H9 (cell line): ENCODE measurements around the gene IGF2R. TPM values are rescaled to one million over a fixed set of nuclear protein-coding genes. Genes with fewer than 3 reads are reported as not detected.

Source experiments
- DNase-seq: peaks from one replicate; pipeline ENCODE4 v3.0.0-alpha.2; 2017
- H2AFZ ChIP-seq: one replicate; pipeline ENCODE4 v1.6.1; 2013; ENCODE audit warnings: mild to moderate bottlenecking, low read length, control low read depth, moderate library complexity
- H2AK5ac ChIP-seq: 2 replicates; pipeline ENCODE4 v1.6.1; 2013; ENCODE audit warnings: low read length, control low read depth, mixed read lengths; ENCODE audit not compliant: insufficient read length
- H2BK120ac ChIP-seq: one replicate; pipeline ENCODE4 v1.6.1; 2013; ENCODE audit warnings: low read depth, mild to moderate bottlenecking, low read length, control low read depth, inconsistent platforms; ENCODE audit not compliant: poor library complexity, severe bottlenecking
- H2BK12ac ChIP-seq: 2 replicates; pipeline ENCODE4 v1.6.1; 2013; ENCODE audit warnings: low read length, control low read depth, mixed read lengths, low read depth; ENCODE audit not compliant: insufficient read length
- H2BK15ac ChIP-seq: 2 replicates; pipeline ENCODE4 v1.6.1; 2013; ENCODE audit warnings: low read depth, low read length, control low read depth
- H2BK20ac ChIP-seq: one replicate; pipeline ENCODE4 v1.6.1; 2013; ENCODE audit warnings: low read depth, mild to moderate bottlenecking, low read length, control low read depth, inconsistent platforms; ENCODE audit not compliant: poor library complexity, severe bottlenecking
- H2BK5ac ChIP-seq: 2 replicates; pipeline ENCODE4 v1.6.1; 2013; ENCODE audit warnings: low read length, control low read depth, mixed read lengths; ENCODE audit not compliant: insufficient read length
- H3K14ac ChIP-seq: 2 replicates; pipeline ENCODE4 v1.6.1; 2013; ENCODE audit warnings: low read length, control low read depth; ENCODE audit not compliant: insufficient read depth
- H3K18ac ChIP-seq: 2 replicates; pipeline ENCODE4 v1.6.1; 2013; ENCODE audit warnings: low read depth, mild to moderate bottlenecking, mixed read lengths, low read length, control low read depth; ENCODE audit not compliant: insufficient read length
- H3K23ac ChIP-seq: 2 replicates; pipeline ENCODE4 v1.6.1; 2013; ENCODE audit warnings: low read length, control low read depth, mixed read lengths, low read depth; ENCODE audit not compliant: insufficient read length
- H3K23me2 ChIP-seq: 2 replicates; pipeline ENCODE4 v1.6.1; 2013; ENCODE audit warnings: low read depth, mild to moderate bottlenecking, mixed read lengths, low read length, control low read depth; ENCODE audit not compliant: insufficient read length, poor library complexity, severe bottlenecking
- H3K27ac ChIP-seq: 2 replicates; pipeline ENCODE4 v1.5.1; 2013; ENCODE audit warnings: low read length, control low read depth, mixed read lengths, low read depth; ENCODE audit not compliant: insufficient read length
- H3K27me3 ChIP-seq: 2 replicates; pipeline ENCODE4 v1.6.1; 2013; ENCODE audit warnings: low read length, control low read depth, inconsistent platforms; ENCODE audit not compliant: insufficient read depth
- H3K4ac ChIP-seq: 2 replicates; pipeline ENCODE4 v1.6.1; 2013; ENCODE audit warnings: low read depth, mild to moderate bottlenecking, control low read depth, inconsistent platforms, low read length, moderate library complexity
- H3K4me1 ChIP-seq: 2 replicates; pipeline ENCODE4 v1.6.1; 2013; ENCODE audit warnings: low read length, control low read depth, inconsistent platforms; ENCODE audit not compliant: insufficient read depth
- H3K4me2 ChIP-seq: 2 replicates; pipeline ENCODE4 v1.6.1; 2013; ENCODE audit warnings: low read length, control low read depth, mixed read lengths; ENCODE audit not compliant: insufficient read length, insufficient read depth
- H3K56ac ChIP-seq: 2 replicates; pipeline ENCODE4 v1.6.1; 2013; ENCODE audit warnings: low read depth, mild to moderate bottlenecking, mixed read lengths, low read length, control low read depth; ENCODE audit not compliant: insufficient read length
- H3K79me1 ChIP-seq: 2 replicates; pipeline ENCODE4 v1.6.1; 2013; ENCODE audit warnings: low read depth, mild to moderate bottlenecking, moderate library complexity, low read length, control low read depth, inconsistent platforms; ENCODE audit not compliant: insufficient read depth, poor library complexity, severe bottlenecking
- H3K79me2 ChIP-seq: 2 replicates; pipeline ENCODE4 v1.6.1; 2013; ENCODE audit warnings: low read length, control low read depth, inconsistent platforms; ENCODE audit not compliant: insufficient read depth
- H3K9ac ChIP-seq: 2 replicates; pipeline ENCODE4 v1.6.1; 2013; ENCODE audit warnings: low read length, control low read depth, mixed read lengths; ENCODE audit not compliant: insufficient read length; ENCODE audit errors: extremely low read depth
- H3K9me3 ChIP-seq: one replicate; pipeline ENCODE4 v1.6.1; 2013; ENCODE audit warnings: low read depth, low read length, inconsistent platforms; ENCODE audit not compliant: control insufficient read depth
- H3T11ph ChIP-seq: one replicate; pipeline ENCODE4 v1.6.1; 2013; ENCODE audit warnings: mild to moderate bottlenecking, low read length, control low read depth, inconsistent platforms
- H4K20me1 ChIP-seq: one replicate; pipeline ENCODE4 v1.6.1; 2013; ENCODE audit not compliant: control insufficient read depth, insufficient read length, insufficient read depth
- H4K5ac ChIP-seq: 2 replicates; pipeline ENCODE4 v1.6.1; 2013; ENCODE audit warnings: low read depth, mild to moderate bottlenecking, mixed read lengths, low read length, control low read depth; ENCODE audit not compliant: insufficient read length
- H4K8ac ChIP-seq: replicated peaks from 2 replicates; pipeline ENCODE4 v1.6.1; 2013; ENCODE audit warnings: low read length, control low read depth, mixed read lengths, low read depth; ENCODE audit not compliant: insufficient read length
- H4K91ac ChIP-seq: 2 replicates; pipeline ENCODE4 v1.6.1; 2013; ENCODE audit warnings: low read depth, mild to moderate bottlenecking, moderate library complexity, mixed read lengths, low read length, control low read depth; ENCODE audit not compliant: insufficient read length
- H3K27ac Mint-ChIP-seq, 3 experiments: 2 replicates in 2 of 3; 3 replicates in 1 of 3; pipeline ENCODE4 v1.8.0; 2020 to 2021; ENCODE audit warnings: mixed read lengths in 3 of 3, mild to moderate bottlenecking in 1 of 3, moderate library complexity in 1 of 3
- H3K27me3 Mint-ChIP-seq: 2 replicates; pipeline ENCODE4 v1.8.0; 2021; ENCODE audit warnings: low read depth, mild to moderate bottlenecking, moderate library complexity, mixed read lengths
- H3K36me3 Mint-ChIP-seq, 3 experiments: 2 replicates in 2 of 3; 3 replicates in 1 of 3; pipeline ENCODE4 v1.8.0; 2020 to 2021; ENCODE audit warnings: low read depth in 3 of 3, mixed read lengths in 3 of 3; ENCODE audit not compliant: insufficient read depth in 1 of 3
- H3K4me1 Mint-ChIP-seq, 2 experiments: 2 replicates each; pipeline ENCODE4 v1.8.0; 2020; ENCODE audit warnings: mixed read lengths in 2 of 2
- H3K4me3 Mint-ChIP-seq, 2 experiments: 2 replicates in 1 of 2; 3 replicates in 1 of 2; pipeline ENCODE4 v1.8.0; 2020 to 2021; ENCODE audit warnings: mild to moderate bottlenecking in 2 of 2, mixed read lengths in 2 of 2, moderate library complexity in 1 of 2
- H3K9me3 Mint-ChIP-seq, 2 experiments: 2 replicates in 1 of 2; 3 replicates in 1 of 2; pipeline ENCODE4 v1.8.0; 2020; ENCODE audit warnings: mild to moderate bottlenecking in 2 of 2, mixed read lengths in 2 of 2, moderate library complexity in 1 of 2
- WGBS: extraction: QIAGEN DNeasy Blood & Tissue Kit; methylation state at CpG from one replicate; pipeline ENCODE4 v1.1.7; 2013; ENCODE audit warnings: missing lambda C conversion rate, low lambda C conversion rate, mixed read lengths; ENCODE audit not compliant: insufficient read length; ENCODE audit errors: extremely low coverage; 5-methylcytosine and 5-hydroxymethylcytosine counted together
- total RNA-seq: library from RNA; stranded (reverse); gene quantifications from 2 replicates; pipeline ENCODE4 v1.2.1, GENCODE V29; 2021
- TF ChIP-seq, protein P1 (sequence below): fragments of 200-600 bp; sonication (generic); conservative IDR thresholded peaks from 3 replicates; pipeline ENCODE4 v1.8.0; 2021; ENCODE audit warnings: antibody characterized with exemption, mild to moderate bottlenecking

IGF2R gene
- total RNA-seq, 1 experiment from 2014 or later, result 66.7 TPM

DNA sequence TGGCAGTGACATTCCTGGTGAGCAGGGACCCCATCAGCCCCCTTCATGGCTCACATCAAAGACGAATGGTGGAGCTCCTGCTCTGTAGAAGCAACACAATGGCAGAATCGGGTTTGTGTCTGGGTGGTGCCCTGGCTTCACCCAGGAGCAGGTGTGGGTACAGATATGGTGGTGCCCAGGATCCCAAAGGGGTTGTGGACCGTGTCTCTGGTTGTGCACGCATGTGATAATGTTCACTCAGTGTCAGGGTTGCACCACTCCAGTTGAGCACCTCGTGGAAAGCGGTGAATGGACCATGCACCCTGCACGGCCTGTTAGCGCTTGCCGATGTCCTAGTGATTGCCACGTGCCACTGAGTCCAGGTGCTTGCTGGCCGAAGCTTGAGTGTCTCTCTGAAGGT, 63.0 kb downstream of the IGF2R start:
- Histone ChIP-seq H4K8ac (no peak overlapping the region), H3K9ac (no peak overlapping the region), H3K4me1 (no peaks in the 10 kb centered on the region), H2BK5ac (no peak overlapping the region), H2BK15ac (no peak overlapping the region), H3K14ac (no peak overlapping the region), H4K91ac (no peak overlapping the region), H2AFZ (no peak overlapping the region), H4K20me1 (no peaks in the 10 kb centered on the region), H2BK20ac (no peak overlapping the region), H2BK12ac (no peak overlapping the region), H3K4ac (no peak overlapping the region), H3K56ac (no peak overlapping the region), H3K79me2 (no peaks in the 10 kb centered on the region), H3T11ph (no peak overlapping the region), H3K27ac (no peak overlapping the region), H3K9me3 (no peaks in the 10 kb centered on the region), H2BK120ac (no peak overlapping the region), H3K23me2 (no peaks in the 10 kb centered on the region), H4K5ac (no peak overlapping the region), H3K18ac (no peak overlapping the region), H3K23ac (no peak overlapping the region), H3K27me3 (no peaks in the 10 kb centered on the region), H3K79me1 (no peaks in the 10 kb centered on the region), H3K4me2 (no peak overlapping the region), H2AK5ac (no peak overlapping the region)
- no peak overlapping the region for H3K4me3 Mint-ChIP-seq
- no peaks in the 10 kb centered on the region for H3K9me3 Mint-ChIP-seq
- TF ChIP-seq, protein P1, sequence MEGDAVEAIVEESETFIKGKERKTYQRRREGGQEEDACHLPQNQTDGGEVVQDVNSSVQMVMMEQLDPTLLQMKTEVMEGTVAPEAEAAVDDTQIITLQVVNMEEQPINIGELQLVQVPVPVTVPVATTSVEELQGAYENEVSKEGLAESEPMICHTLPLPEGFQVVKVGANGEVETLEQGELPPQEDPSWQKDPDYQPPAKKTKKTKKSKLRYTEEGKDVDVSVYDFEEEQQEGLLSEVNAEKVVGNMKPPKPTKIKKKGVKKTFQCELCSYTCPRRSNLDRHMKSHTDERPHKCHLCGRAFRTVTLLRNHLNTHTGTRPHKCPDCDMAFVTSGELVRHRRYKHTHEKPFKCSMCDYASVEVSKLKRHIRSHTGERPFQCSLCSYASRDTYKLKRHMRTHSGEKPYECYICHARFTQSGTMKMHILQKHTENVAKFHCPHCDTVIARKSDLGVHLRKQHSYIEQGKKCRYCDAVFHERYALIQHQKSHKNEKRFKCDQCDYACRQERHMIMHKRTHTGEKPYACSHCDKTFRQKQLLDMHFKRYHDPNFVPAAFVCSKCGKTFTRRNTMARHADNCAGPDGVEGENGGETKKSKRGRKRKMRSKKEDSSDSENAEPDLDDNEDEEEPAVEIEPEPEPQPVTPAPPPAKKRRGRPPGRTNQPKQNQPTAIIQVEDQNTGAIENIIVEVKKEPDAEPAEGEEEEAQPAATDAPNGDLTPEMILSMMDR, result no peak
- H3K36me3 Mint-ChIP-seq, result peaks cover 44 to 91% (median 85%) of the 10 kb centered on the region in 3 experiments; a peak in 6 of 7 replicates
- no peaks in the 10 kb centered on the region for H3K27me3 Mint-ChIP-seq
- DNase-seq, result no peak
- H3K4me1 Mint-ChIP-seq, result peaks cover 0 to 8% of the 10 kb centered on the region in 2 experiments; a peak in 2 of 4 replicates
- WGBS, result no CpG with 5 or more reads among the region's 11 CpGs
- peak overlapping the region in 1 of 3 experiments; percentile 56; a peak in 1 of 7 replicates for H3K27ac Mint-ChIP-seq
